ENCODE results near the gene LIX1L. TPM values are rescaled to one million over a fixed set of nuclear protein-coding genes. Genes with fewer than 3 reads are reported as not detected.

Gene LIX1L
- total and polyA plus RNA-seq, 2 donors (not counting 3 experiments of a cell fraction or from before 2014, with no cell fraction given) = 54.9 to 56.4 TPM

GRCh38 chr1:145886390-145886789 lies 71.4 kb downstream of the LIX1L start:
- no peaks in the 10 kb centered on the region for H4K20me1 ChIP-seq (replicated peaks; ENCODE audit: control insufficient read depth, extremely low read depth, insufficient read depth, low read length)
- H3K4me3 ChIP-seq (replicated peaks in 1 of 3; ENCODE audit: insufficient read depth in 1 of 3, low read depth in 1 of 3, low read length in 3 of 3) = peak overlapping the region; percentile 64 to 94 (median 68)
- dilution Hi-C loops (cut with MboI; ENCODE audit: extremely low pct_ligation_motif_present, low sequenced_read_pairs) (no loop called here), intact Hi-C loops (cut with micrococcal nuclease) (no loop called here)
- no peaks in the 10 kb centered on the region for H3K27me3 ChIP-seq (ENCODE audit: control insufficient read depth in 2 of 2, insufficient read depth in 2 of 2, low read length in 2 of 2)
- H3K4me1 ChIP-seq (ENCODE audit: control insufficient read depth, extremely low read depth, insufficient read depth, low read length) = peaks cover 29% of the 10 kb centered on the region
- H3K9ac ChIP-seq (replicated peaks; ENCODE audit: extremely low read depth, insufficient read depth, low read length) = peak overlapping the region; percentile 26
- DNase-seq (ENCODE audit: low read depth, low spot score) (no peak), FAIRE-seq (no peak)
- no peaks in the 10 kb centered on the region for H3K9me1 ChIP-seq (replicated peaks; ENCODE audit: control insufficient read depth, extremely low read depth, insufficient read depth, low read length)
- H3K36me3 ChIP-seq (ENCODE audit: control insufficient read depth in 2 of 2, extremely low read depth in 1 of 2, insufficient read depth in 2 of 2, low read length in 2 of 2) = no peaks in the 10 kb centered on the region
- TF ChIP-seq POLR2AphosphoS5 (IDR thresholded peaks at IDR 0.05; ENCODE audit: insufficient read depth, low read depth, low read length) (no peak), MAX (IDR thresholded peaks at IDR 0.05; ENCODE audit: insufficient read depth, insufficient read length) (no peak), POLR2A (IDR thresholded peaks at IDR 0.05; ENCODE audit: low read depth, low read length) (no peak), GATA2 (IDR thresholded peaks at IDR 0.05; ENCODE audit: insufficient read depth, insufficient read length, low read depth, low read length) (no peak), FOS (IDR thresholded peaks at IDR 0.05; ENCODE audit: borderline replicate concordance, insufficient read depth, low read length) (no peak), JUN (IDR thresholded peaks at IDR 0.05; ENCODE audit: borderline replicate concordance, insufficient read depth, insufficient read length, low read depth) (no peak), EZH2 (IDR thresholded peaks at IDR 0.05; ENCODE audit: borderline replicate concordance, low read depth, low read length, severe bottlenecking) (no peak)
- H3K9me3 ChIP-seq (replicated peaks; ENCODE audit: control insufficient read depth, insufficient read depth, low read length) = no peaks in the 10 kb centered on the region
- POLR2A ChIA-PET = interaction anchor here (0.7 kb wide), 1 partner anchor 13 kb away, joined by 3 read pairs; no protein-coding TSS in a partner anchor
- H3K4me2 ChIP-seq (ENCODE audit: insufficient read depth, low read length) = no peak overlapping the region
- no peak overlapping the region for H3K27ac ChIP-seq (ENCODE audit: insufficient read depth, low read depth, low read length)
- BruUV-seq (replicated peaks) = no TSS peak
- no peaks in the 10 kb centered on the region for H3K79me2 ChIP-seq (ENCODE audit: control insufficient read depth, insufficient read depth, low read length)
- H2AFZ ChIP-seq (ENCODE audit: low read depth, low read length) = peak overlapping the region; percentile 99
- CTCF ChIA-PET = interaction anchor here (1.3 to 8.9 kb wide), 4 partner anchors 9 to 40 kb away, joined by 3 to 152 read pairs (median 20); partner anchors contain the start of genes ITGA10, NUDT17 and PIAS3
